HG03139 (cell line): ENCODE data around the gene EEF1AKMT4.

Experiments
- ATAC-seq: cut with Tn5 transposase; IDR thresholded peaks from one replicate; pipeline ENCODE4 v1.9.1; 2021; ENCODE audit not compliant: unreplicated experiment

Gene EEF1AKMT4

DNA sequence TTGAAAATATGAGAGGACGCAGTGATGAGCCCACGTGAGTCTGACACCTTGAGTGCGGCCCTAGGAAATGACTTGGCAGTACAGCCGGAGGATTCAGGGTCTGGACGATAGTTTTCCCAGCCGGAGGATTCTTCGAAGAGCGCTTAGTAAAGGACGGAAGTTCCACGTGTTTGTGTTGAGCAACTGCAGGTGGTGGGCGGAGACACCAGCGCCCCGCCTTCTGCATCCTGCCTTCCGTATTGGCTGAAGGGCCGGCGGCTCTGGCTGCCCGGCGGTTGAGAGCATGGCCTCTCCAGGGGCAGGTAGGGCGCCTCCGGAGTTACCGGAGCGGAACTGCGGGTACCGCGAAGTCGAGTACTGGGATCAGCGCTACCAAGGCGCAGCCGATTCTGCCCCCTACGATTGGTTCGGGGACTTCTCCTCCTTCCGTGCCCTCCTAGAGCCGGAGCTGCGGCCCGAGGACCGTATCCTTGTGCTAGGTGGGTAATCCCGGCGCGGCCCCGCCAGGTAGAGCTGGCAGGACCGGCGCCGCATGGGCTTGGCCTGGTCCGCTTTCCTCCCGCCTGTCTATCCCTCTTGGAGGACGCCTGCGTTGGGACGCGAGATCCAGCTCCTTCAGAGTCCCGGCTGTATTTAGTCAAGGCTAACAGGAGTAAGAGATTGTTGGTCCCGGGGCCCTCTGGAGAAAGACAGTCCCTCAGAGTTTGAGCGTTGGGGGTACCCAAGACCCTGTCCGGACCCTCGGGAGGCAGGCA lies at the start of gene EEF1AKMT4:
EEF1AKMT4 (plus strand) TSS at position 261 of the 755 bp plus-strand sequence; CDS start at position 284, 23 bp downstream.
- peak; percentile 86 for ATAC-seq

DNA sequence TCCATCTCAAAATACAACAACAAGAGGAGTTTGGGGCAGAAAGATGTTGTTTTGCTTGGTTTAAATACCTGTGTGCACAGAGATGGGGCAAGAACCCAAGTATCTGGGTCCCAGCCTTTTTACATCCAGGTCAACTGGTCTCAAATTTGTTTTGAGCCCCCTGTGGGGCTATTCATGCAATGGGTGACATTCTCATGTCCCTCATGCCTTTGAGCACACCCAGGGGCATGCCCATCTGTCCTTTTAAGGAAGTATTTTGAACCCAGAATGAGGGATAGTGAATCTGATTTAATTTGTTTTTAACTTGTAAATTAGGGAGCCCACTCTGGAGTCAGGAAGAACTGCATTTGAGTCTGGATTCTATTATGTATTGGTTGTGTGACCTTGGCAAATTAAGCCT lies 48.6 kb upstream of the EEF1AKMT4 start:
- no peak for ATAC-seq

DNA sequence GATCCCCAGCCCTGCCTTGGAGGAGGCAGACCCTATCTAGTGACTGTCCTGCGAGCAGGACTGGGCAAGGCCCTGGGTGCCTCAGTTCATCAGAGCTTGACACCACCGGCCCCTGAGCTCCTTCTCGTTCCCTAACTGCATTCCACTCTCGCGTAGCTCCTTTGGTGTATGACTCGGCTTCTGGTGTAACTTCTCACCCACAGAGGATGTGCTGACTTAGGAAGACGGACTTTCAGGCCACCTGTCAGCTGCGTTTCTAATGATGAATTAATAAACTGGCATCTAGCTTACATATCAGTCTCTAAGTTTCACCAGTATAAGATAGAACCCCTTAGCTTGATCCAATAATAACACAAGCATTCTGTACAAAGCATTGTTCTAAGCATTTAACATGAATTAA lies 45.9 kb upstream of the EEF1AKMT4 start:
- no peak for ATAC-seq

DNA sequence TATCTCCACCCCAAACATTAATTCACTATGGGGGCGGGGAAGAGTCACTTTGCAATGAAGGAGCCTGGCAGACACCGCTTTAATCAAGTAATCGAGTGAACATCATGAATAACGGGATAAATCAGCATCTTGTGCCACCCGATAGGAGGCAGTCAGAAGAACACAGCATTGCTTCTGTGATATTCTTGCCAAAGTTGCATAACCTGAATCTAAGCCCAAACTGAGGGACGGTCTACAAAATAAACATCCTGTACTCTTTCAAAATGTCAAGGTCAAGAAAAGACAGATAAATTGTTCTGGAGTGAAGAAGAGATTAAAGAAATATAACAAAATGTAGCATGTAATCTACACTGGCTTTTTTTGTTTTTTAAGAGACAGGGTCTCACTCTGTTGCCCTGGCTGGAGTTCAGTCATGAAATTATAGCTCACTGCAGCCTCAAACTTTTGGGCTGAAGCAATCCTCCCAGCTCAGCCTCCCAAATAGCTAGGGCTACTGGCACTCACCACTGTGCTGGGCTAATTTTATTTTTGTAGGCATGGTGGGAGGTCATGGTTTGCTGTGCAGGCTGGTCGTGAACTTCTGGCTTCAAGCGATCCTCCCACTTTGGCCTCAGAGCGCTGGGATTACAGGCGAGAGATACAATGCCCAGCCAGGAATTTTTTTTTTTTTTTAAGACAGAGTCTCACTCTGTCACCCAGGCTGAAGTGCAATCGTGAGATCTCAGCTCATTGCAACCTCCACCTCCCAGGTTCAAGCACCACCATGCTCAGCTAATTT lies 40.1 kb upstream of the EEF1AKMT4 start:
- no peak for ATAC-seq

DNA sequence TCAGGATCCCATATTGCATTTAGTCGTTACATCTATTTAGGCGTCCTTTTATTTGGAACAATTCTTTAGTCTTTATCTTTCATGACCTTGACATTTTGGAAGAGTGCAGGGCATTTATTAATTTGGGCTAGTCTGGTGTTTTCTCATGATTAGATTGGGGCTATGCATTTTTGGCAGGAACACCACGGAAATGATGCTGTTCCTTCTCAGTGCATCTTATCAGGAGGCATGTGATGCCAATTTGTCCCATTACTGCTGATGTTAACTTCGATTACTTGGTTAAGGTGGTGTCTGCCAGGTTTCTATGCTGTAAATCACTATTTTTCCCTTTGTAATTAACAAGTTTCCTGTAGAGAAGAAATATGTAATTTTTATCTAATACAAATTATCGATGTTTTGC lies 38.2 kb upstream of the EEF1AKMT4 start:
- no peak for ATAC-seq

DNA sequence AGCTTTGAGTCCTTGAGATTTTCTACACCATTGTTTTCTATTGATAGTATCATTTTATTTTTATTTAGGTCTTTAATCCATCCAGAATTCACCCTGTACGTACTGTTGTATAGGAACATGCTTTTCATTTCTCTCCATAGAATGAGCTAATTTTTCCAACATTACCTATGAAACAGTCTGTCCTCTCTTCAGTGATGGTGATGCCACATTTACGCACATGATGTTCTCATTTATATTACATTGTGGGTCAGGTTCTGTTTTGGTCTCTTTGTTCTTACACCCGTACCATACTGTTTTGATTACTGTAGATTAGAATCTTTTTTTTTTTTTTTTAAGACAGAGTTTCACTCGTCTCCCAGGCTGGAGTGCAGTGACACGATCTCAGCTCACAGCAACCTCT lies 37.8 kb upstream of the EEF1AKMT4 start:
- ATAC-seq, result no peak

DNA sequence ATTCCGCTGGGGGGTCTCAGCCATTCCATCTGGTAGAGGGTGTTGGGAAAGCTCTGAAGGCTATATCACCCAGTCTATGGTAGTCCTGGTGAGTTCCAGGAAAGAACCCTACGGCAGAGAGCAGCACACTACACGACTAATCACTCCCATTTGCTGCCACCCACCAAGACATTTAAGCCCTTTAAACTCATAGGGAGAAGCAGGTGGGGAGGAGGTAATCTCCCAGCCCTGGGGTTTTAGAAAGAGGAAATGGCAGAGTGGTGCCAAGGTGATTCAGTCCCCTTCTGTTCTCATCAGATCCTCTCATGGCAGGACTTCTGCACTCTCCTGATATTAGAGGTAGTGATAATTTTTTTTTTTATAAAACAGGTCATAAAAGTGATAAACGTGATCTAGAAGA lies 30.7 kb upstream of the EEF1AKMT4 start:
- no peak for ATAC-seq

DNA sequence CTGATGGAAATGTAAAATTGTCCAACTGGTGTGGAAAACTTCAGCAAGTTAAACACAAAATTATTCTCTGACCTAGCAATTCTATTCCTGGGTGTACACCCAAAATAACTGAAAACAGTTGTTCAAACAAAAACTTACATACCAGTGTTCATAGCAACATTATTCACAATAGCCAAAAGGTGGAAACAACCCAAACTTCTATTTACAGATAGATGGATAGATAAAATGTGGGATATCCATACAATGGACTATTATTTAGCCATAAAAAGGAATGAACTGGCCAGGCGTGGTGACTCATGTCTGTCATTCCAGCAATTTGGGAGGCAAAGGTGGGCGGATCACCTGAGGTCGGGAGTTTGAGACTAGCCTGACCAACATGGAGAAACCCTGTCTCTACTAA lies 27.0 kb upstream of the EEF1AKMT4 start:
- no peak for ATAC-seq

DNA sequence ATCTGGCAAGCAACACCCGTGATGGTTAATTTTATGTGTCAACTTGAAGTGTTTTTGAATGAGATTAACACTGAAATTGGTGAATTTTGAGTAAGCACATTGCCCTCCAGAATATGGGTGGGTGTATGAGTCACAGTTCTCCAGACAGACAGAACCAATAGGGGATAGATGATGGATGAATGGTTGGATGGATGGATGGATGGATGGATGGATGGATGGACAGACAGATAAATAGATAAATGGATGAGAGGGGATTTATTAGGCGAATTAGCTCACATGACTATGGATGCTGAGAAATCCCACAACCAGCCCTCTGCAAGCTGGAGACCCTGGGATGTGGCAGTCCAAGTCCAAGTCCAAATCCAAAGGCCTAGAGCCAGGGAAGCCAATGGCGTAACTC lies 25.5 kb upstream of the EEF1AKMT4 start:
- no peak for ATAC-seq

DNA sequence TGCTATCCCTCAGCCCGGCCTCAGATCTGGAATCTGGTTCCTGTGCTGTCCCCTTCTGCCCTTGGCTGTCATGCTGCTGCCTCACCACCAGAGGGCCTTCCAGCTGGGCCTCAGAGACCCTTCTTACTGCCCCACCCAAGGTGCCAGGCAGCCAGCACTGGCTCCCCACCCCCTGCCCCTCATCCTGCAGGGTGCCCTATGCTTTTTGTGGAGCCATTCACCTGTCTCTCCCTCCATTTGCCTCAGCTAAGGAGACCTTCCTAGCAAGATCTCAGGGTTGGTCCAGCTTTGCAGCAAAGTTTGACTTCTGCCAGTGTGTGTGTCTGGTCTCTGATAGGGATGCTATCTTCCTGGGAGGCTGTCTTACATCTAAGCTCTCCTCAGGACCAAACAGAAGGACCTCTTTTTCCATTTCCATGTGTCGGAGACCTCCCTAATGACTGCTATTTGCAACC lies 22.0 kb upstream of the EEF1AKMT4 start:
- ATAC-seq, result no peak

DNA sequence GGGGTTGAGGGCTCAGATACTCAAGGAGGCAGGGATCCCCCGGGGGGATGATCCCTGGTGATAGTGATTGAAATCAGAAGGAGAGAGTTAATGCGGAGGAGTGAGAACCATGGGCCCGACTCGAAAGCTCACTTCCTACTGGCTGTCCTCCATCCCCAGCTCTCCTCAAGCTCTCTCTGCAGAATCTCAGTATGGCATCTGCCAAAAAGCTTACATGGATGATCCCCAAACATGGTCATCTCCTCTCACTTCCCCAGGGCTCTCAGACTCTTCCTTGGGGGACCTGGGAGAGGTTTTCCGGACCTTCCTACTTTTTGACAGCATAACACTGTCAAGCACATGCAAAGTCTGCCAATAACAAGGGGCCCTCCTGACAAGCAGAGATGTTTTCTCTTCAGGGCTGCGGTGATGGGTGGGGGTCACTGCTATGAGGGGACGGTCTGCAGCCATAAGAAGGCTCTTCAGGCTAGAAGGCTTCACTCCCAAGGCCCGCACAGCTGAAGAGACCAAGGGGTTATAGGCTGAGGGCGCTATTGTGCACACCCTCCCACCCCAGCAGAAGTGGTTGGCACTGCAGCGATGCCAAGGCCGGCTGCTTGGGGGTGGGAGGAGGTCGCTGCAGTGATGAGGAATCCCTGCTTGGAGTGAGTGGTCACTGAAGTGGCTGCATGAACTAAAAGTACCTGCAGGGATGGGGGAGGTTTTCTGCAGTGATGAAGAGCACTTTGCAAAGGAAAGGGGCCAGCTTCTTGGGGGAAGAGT lies 20.9 kb upstream of the EEF1AKMT4 start:
- no peak for ATAC-seq

DNA sequence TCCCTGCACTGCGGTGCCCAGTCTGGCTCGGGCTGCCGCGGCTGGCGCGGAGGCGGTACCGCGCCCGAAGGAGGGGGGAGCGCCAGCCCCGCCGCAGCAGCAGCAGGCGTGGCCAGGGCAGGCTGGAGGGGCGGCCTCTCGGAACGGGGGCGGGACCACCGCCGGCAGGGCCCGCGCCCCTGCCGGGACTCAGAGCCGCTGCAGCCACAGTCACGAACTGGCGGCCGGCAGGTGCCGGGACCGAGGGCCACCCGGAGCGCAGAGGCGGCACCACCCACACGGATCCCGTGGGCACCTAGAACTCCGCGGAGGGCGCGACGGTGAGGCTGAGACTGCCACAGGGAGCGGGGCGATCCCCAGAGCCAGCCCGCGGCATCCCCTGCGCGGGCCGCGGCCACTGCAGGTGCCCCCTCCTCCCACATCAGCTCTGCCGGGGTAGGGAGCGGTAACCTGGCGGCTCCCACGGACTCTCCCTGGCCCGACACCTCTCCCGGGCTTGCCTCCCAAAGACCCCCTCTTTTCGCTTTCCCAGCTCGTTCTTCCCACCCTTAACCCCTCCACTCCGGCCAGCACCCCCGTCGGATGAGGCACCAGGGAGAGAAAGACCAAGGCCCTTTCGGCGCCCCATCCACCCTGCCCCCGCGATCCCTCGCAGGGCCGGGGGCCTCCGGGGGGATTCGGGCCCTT lies 19.9 kb upstream of the EEF1AKMT4 start, which contains the start of gene VWA5B2:
VWA5B2 (plus strand) TSS at position 192 of the 687 bp plus-strand sequence. CDS start 944 bp downstream, outside the sequence.
- ATAC-seq, result peak; percentile 75

DNA sequence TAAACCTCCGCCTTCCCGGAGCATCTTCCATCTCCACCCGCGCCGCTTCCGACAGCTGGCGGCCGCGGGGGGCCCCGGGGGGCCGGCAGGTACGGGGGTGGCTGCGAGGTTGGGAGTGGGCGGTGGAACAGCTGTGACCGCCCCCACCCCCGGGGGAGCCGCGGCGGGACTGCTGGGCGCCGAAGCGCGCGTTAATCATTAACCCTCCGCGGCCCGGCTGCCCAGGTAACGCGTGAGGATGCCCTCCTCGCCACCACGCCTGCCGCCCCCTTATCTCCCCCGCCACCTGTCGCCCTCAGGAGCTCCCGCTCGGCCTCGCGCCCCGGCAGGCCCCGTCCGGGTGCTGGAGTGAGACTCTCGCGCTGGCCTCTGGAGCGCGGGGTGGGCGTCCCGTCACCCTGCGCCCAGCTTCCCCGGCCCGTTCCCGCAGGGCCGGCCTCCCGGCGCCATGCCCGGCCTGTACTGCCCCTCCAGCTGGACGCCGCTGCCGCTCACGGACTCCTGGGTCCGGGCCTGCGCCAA lies 19.3 kb upstream of the EEF1AKMT4 start:
- no peak for ATAC-seq

DNA sequence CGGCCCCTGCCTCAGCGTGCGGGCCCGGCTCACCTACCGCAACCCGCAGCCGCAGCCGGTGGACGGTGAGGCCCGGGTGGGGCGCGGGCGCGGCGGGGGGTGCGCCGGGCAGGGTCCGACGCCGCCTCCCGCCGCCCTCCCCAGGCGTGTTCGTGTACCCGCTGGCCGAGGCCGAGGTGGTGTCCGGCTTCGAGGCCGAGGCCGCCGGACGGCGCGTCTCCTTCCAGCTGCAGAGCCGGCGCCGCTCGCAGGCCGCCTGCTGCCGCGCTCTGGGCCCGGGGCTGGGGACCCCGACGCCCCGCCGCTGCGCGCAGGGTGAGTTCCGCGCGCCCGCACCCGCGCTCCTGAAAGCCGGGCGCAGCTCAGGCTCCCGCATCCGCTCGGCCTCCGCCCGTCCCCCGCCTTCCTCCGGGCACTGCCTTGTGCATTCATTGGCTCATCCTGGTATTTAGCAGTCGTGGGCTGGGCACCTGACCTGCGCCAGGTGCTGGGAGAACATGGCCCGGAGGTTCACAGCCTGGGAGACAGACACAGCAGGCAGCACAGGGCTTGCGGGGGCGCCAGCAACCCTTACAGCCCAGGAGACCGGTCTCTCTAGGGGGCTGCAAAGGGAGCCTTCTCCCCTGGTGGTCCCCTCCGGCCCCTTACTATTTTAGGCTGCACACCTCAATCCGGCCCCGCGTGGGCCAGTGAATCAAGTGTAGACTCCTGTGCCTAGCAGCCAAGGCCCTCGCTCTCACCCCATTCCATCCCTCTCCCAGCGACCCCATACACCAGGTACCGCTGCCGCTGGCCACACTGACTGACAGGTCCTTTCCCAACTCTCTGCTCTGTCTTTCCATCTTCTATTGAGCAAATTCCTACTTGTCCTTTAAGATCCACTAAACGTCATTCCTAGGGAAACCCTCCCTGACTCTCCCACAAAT lies 18.6 kb upstream of the EEF1AKMT4 start:
- no peak for ATAC-seq

DNA sequence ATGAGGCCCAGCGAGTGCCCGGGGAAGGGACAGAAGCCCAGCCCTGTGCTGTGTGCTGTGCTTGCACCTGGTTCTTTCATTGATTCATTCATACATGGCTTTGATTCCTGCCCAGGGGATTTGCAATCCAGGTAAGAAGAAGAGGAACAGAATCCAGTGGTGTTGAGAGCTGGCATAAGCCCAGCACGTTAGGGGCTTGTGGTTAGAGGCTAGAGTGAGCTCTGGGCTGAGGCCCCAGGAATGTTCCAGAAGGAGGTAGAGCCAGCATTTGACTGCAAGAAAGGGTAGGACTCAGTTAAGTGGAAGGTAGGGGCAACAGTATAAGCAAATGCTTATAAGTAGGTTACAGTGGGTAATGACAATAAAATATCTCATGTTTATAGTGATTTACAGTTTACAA lies 17.8 kb upstream of the EEF1AKMT4 start:
- ATAC-seq, result no peak

DNA sequence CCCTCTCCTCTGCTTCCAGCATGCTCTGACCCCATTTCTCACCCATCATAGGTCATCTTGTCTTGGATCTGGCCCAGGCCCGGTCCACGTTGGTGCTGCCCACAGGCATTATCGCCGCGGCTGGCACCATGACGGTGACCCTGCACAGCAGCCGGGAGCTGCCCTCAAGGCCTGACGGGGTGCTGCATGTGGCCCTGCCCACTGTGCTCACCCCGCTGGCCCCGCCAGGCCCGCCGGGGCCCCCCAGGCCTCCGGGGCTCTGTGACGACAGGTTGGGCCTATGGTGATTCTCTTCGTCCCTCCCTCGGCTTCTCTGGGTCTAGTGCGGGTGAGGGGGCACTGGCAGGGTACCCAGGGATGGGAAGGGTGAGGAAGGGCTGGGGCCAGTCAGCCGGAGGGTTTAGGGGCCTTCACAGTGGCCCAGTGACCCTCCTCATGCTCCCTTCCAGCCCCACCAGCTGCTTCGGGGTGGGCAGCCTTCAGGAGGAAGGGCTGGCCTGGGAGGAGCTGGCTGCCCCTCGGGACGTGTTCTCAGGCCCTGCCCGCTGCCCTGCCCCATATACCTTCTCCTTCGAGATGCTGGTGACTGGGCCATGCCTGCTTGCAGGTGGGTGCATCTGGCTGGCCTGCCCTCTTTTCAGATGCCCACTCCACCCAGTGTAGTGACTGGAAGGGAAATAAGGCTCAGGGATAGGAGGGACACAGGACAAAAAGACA lies 16.2 kb upstream of the EEF1AKMT4 start:
- ATAC-seq, result no peak

DNA sequence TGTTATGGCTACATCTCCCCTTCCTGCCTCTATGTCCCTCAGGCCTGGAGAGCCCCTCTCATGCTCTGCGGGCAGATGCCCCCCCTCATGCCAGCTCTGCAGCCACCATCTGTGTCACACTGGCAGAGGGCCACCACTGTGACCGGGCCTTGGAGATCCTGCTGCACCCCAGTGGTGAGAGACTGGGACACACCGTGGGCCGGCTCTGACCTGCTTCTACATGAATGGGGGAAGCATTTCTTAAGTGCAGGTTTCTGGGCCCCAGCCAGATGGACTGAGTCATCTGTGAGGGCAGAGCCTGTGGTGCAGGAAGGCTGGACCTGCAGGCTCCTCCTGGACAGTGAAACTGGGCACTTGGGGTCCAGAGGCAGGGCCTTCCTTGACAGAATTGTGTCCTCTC lies 15.2 kb upstream of the EEF1AKMT4 start:
- no peak for ATAC-seq

DNA sequence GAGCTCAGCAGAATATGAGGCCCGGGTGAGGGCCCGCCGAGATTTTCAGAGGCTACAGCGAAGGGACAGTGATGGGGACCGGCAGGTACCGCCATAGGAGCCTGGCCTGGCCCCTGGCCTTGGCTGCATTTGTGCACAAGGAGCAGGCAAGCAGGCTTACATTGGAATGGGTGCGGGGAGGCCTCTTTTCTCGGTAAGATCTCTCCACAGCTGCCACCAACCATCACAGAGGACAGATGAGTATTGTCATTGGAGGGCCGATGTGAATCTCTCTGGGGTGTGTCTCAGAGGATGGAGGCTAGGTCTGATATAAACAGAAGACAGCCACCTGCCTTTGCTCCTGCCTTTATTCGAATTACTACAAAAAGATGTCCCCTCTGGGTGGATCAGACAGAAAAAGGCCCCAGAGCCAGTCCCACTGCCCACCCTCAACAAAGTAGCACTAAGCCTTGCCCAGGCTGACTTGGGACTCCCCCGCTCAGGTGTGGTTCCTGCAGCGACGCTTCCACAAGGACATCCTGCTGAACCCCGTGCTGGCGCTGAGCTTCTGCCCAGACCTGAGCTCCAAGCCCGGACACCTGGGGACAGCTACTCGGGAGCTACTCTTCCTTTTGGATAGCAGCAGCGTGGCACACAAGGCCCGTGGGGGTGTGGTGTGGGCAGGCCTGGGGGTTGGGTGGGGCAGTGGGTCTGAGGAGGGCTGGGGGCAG lies 14.6 kb upstream of the EEF1AKMT4 start:
- ATAC-seq, result no peak
